ENCODE data around the gene GARIN3.

DNA sequence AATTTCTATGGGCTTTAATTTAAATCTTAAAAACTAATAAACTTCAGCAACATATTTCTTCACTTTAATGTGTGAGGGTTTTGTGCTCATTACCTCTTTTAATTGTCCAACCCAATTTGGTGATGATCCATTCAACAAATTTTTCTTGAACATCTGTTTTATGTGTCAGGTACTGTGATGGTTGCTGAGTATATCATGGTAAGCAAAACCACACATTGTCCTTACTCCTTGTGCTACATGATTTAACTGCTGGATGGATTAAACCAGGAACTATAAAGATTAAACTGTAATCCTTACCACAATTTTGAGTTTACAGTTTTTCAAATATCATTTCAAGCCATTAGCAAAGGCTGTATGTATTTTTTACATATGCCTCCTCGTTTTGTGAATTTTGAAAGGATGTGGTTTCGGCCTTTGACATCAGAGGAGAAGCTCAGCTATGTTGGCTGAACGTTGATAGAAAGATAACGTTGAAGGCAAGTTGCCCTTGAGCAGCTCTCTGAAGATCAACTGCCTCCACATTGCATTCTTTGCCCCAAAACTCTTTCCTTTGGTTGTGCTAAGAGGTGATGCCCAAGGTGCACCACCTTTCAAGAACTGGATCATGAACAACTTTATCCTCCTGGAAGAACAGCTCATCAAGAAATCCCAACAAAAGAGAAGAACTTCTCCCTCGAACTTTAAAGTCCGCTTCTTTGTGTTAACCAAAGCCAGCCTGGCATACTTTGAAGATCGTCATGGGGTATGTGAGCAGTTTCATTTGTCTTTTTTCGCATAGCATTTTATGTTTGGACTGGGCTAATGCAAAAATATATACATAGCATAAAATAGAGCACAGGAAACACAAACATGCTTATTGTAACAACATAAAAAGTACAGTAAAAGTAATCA, 14.6 kb upstream of the GARIN3 start, which contains the start of gene ITK:
- TF ChIP-seq CTCF (conservative IDR thresholded peaks at IDR 0.05; ENCODE audit: low read depth, low read length): no peak
- TF ChIP-seq EZH2 (IDR thresholded peaks at IDR 0.05; ENCODE audit: borderline replicate concordance, low read depth, low read length, poor library complexity, severe bottlenecking): no peak

Measured in A673 (cell line).